Measurements from ENCODE around the gene DOCK6. TPM values are rescaled to one million over a fixed set of nuclear protein-coding genes. Genes with fewer than 3 reads are reported as not detected.

The DOCK6 gene
- total and polyA plus RNA-seq, 7 donors, result 8.8 to 40.5 (median 20.2) TPM

GRCh38 chr19:11244846-11245589 is 17.3 kb downstream of the DOCK6 start:
- Histone ChIP-seq H3K27ac (no peak overlapping the region), H3K4me1 (peaks cover 0 to 18% (median 9%) of the 10 kb centered on the region in 4 donors), H3K9me3 (no peaks in the 10 kb centered on the region), H3K36me3 (peaks cover 0 to 40% (median 4%) of the 10 kb centered on the region in 4 donors), H3K4me3 (no peak overlapping the region), H3K27me3 (no peaks in the 10 kb centered on the region)
- WGBS, 2 donors, result 94 to 96% methylated on average over 5 of the region's 5 CpGs
- no peak for DNase-seq
- no peak for TF ChIP-seq EP300 (IDR thresholded peaks at IDR 0.05)
- TF ChIP-seq, protein P1, sequence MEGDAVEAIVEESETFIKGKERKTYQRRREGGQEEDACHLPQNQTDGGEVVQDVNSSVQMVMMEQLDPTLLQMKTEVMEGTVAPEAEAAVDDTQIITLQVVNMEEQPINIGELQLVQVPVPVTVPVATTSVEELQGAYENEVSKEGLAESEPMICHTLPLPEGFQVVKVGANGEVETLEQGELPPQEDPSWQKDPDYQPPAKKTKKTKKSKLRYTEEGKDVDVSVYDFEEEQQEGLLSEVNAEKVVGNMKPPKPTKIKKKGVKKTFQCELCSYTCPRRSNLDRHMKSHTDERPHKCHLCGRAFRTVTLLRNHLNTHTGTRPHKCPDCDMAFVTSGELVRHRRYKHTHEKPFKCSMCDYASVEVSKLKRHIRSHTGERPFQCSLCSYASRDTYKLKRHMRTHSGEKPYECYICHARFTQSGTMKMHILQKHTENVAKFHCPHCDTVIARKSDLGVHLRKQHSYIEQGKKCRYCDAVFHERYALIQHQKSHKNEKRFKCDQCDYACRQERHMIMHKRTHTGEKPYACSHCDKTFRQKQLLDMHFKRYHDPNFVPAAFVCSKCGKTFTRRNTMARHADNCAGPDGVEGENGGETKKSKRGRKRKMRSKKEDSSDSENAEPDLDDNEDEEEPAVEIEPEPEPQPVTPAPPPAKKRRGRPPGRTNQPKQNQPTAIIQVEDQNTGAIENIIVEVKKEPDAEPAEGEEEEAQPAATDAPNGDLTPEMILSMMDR (IDR thresholded peaks at IDR 0.05), result no peak
- TF ChIP-seq POLR2A (IDR thresholded peaks at IDR 0.05), result no peak
- intact Hi-C loops (cut with DNase I), result no loop called here

DNA sequence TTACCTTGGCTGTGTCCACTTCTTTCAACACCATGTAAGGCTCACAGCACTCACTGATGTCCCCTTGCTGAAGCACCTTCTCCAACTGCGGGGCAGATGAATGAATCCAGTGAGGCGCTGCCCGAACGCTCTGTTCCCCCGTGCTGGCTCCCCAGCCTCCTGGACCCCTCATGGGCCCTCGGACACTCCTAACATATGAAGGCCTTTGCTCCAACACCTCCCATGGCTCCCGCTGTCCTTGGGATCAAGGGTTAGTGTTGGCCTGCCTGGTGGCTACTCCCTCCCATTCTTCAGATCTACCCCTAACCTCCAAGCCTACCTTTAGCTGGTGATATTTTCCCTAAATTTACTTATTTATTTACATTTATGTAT is 18.5 kb downstream of the DOCK6 start:
- peaks cover 0 to 36% (median 4%) of the 10 kb centered on the region in 4 donors for H3K36me3 ChIP-seq
- no peak for TF ChIP-seq POLR2A (IDR thresholded peaks at IDR 0.05)
- TF ChIP-seq EP300 (IDR thresholded peaks at IDR 0.05), result no peak
- TF ChIP-seq, protein P1 (IDR thresholded peaks at IDR 0.05), result no peak
- no peak for TF ChIP-seq POLR2AphosphoS5 (IDR thresholded peaks at IDR 0.05)
- DNase-seq, result no peak
- H3K4me3 ChIP-seq, result peak overlapping the region in 1 of 4 donors; percentile 12
- H3K9me3 ChIP-seq, result peaks cover 0 to 2% (median 0%) of the 10 kb centered on the region in 4 donors
- no peaks in the 10 kb centered on the region for H3K27me3 ChIP-seq
- H3K4me1 ChIP-seq, result peaks cover 0 to 18% (median 9%) of the 10 kb centered on the region in 4 donors
- intact Hi-C loops (cut with DNase I), result loop anchor here (1.0 kb wide), 1 partner anchor 203 kb away; no protein-coding TSS in a partner anchor
- H3K27ac ChIP-seq, result peak overlapping the region; percentile 36 to 70 (median 55)
- 94 to 95% methylated on average over 7 of the region's 7 CpGs for WGBS, 2 donors

DNA sequence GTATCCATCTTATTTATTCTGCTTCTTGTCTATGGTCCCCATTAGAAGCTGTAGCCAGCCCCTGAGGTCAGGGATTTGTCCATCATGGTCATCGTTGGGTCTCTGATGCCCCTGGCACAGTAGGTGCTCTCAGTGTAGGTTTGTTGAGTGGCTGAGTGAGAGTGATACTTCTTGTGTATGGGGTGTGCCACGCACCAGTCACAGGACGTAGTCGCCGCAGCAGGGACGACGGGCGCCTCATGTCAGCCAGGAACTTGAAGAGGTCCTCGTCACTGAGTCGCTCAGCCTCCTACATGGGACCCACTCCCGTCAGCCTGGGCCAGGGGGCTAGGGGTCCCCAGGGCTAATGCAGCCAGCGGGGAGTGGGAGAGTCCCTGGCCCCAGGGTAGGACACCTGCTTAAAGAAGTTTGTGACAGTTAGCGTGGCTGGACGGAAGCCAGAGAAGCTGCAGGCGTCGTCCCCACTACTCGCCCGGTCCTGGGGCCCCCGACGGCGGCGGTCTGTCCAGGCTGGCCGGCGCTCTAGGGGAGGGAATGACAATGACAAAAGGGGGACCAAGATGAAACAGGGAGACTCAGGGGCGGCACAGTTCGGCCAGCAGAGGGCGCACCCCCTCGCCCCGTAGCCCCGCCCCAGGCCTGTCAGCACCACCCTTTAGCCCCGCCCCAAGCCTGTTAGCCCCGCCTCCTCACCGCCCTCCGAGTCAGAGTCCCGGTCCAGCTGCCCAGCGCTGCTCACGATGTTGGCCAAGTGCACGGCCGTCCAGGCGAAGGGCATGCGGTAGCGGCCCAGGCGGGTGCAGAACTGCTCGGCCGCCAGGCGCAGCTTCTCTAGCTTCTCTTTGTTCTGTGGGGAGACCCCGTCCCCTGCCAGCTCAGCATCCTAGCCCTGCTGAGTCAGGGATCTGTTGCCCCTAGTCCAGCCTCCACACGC is 19.2 kb downstream of the DOCK6 start:
- DNase-seq, result peak; percentile 97
- intact Hi-C loops (cut with DNase I), result loop anchor here (1.0 kb wide), 1 partner anchor 203 kb away; no protein-coding TSS in a partner anchor
- Histone ChIP-seq H3K4me1 (peaks cover 0 to 18% (median 9%) of the 10 kb centered on the region in 4 donors), H3K4me3 (peak overlapping the region in 1 of 4 donors; percentile 12), H3K9me3 (peaks cover 0 to 2% (median 0%) of the 10 kb centered on the region in 4 donors), H3K36me3 (peaks cover 0 to 29% (median 4%) of the 10 kb centered on the region in 4 donors), H3K27me3 (no peaks in the 10 kb centered on the region), H3K27ac (peak overlapping the region; percentile 36 to 70 (median 55))
- TF ChIP-seq, protein P1 (IDR thresholded peaks at IDR 0.05), result peak in 3 of 4 experiments; percentile 49 to 88 (median 55)
- peak in 2 of 4 donors; percentile 24 to 70 for TF ChIP-seq POLR2AphosphoS5 (IDR thresholded peaks at IDR 0.05)
- no peak for TF ChIP-seq EP300 (IDR thresholded peaks at IDR 0.05)
- no peak for TF ChIP-seq POLR2A (IDR thresholded peaks at IDR 0.05)
- WGBS, 2 donors, result 43 to 57% methylated on average over 48 of the region's 48 CpGs

GRCh38 chr19:11242025-11242424 is 20.3 kb downstream of the DOCK6 start:
- WGBS, 2 donors, result 92% methylated on average over 11 of the region's 11 CpGs
- Histone ChIP-seq H3K36me3 (peaks cover 0 to 24% (median 0%) of the 10 kb centered on the region in 4 donors), H3K4me1 (peaks cover 0 to 12% (median 9%) of the 10 kb centered on the region in 4 donors), H3K4me3 (no peak overlapping the region), H3K27ac (no peak overlapping the region), H3K9me3 (peaks cover 0 to 2% (median 0%) of the 10 kb centered on the region in 4 donors), H3K27me3 (no peaks in the 10 kb centered on the region)
- intact Hi-C loops (cut with DNase I), result no loop called here
- DNase-seq, result no peak
- no peak for TF ChIP-seq EP300 (IDR thresholded peaks at IDR 0.05)
- TF ChIP-seq, protein P1 (IDR thresholded peaks at IDR 0.05), result no peak
- TF ChIP-seq POLR2A (IDR thresholded peaks at IDR 0.05), result no peak
- no peak for TF ChIP-seq POLR2AphosphoS5 (IDR thresholded peaks at IDR 0.05)

Data from sigmoid colon (tissue), 7 donors.